Stimulated activated CD4-positive, alpha-beta T cell treated with anti-CD3 and anti-CD28 coated beads, Interleukin-12 subunit alpha, Interleukin-12 subunit beta, amount 100 ng/mL, for 48 hours (primary cell): ENCODE results near the gene RHBDD1.
"Not testable (repeated sequence)": the region's sequence is repeated elsewhere in the genome, so short reads cannot be mapped to it uniquely, and the experiment has no call there.

ENCODE experiments used
- DNase-seq, 3 donors: peaks; one replicate each; pipeline ENCODE4 v3.0.0-alpha.2; 2020; ENCODE audit warnings: low read depth in 2 of 3, low spot score in 1 of 3

Gene RHBDD1

DNA sequence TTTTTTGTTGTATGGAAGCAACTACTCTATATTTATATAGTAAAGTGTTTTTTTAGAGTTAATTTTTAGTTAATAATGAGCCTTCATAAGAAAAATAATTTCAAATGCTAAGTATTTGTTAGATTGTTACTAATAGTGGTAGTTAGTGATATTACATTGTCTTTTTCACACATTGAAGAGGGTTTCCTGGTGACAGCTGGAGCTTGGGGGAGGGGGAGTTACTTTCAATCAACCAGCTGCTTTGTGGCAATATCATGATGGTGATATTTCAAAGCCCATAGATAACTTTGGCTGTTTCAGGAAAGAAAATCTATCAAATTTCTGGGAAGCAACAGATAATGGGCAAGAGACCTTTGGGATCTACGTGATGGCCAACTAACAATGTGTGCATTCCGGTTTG is 4.1 kb downstream of the RHBDD1 start:
- no peak for DNase-seq

DNA sequence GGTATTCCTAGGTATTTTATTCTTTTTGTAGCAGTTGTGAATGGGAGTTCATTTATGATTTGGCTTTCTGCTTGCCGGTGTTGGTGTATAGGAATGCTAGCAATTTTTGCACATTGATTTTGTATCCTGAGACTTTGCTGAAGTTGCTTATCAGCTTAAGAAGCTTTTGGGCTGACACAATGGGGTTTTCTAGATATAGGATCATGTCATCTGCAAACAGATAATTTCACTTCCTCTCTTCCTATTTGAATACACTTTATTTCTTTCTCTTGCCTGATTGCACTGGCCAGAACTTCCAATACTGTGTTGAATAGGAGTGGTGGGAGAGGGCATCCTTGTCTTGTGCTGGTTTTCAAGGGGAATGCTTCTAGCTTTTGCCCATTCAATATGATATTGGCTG is 7.1 kb downstream of the RHBDD1 start:
- not testable (repeated sequence) for DNase-seq

DNA sequence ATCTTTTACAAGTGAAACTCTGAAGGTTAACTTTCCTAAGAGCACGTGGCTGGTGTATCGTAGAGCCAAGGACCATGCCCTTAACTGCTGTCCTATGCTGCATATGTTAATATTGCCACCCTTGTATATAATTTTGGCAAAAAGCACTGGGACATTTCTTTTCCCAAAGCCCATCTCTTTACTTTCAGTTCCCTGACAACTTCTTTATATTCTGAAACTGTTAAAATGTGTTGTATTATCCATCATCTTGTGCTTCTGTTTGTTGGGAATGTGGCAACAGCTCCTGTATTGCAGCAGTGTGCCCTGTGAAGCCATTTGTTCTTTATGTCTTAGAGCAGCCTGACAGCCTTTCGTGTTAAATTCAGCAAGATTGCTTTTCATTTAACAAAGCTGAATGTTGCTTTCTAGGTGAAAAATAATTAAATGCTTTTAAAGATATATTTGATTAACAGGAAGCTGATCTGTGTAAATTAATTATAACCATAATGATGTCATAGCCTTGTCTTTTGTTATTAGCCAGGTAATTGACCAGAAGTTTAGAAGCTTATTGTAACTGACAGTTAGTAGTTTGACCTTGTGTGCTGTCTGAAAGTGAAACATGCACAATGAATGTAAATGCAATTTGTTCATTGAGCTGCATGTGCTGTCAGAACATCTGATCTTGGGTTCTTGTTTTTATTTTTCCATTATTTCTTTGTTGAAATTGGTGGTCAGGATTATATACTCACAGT is 9.7 kb downstream of the RHBDD1 start:
- no peak for DNase-seq

DNA sequence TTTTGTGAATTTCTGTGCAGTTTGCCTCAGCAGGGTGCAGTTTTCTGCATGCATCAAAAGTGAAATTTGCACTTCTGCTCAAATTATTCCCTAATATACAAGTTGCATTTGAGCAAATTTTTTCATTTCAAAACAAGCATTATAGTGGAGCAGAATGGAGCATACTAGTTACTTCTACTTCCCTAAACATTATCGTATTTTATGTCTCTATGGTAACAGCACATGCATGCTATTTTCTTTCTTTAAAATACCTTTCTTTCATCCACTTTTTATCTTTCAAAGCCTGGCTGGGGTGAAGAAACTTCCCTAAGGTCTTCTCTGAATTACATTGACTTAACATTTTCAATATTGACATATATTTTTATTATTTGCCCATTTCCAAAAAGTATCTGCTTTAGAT is 11.2 kb downstream of the RHBDD1 start:
- no peak for DNase-seq

DNA sequence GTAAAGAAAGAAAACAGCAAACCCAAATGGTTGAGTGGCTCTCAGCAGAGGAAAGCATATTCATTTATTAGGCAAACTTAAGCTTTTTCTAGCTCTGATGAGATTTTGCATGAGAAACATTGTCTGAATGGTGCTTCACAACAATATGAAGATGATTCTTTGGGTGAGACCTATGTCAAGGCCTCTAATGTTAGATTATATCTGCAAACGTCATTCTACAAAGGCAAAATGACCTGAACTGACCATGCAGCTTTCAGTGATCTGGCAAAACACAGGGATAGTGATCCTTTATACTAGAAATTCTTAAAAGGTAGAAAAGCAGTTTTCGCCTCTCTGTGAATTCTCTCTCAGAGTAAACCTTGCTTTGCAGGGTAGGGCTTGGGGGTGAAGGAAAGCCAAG is 11.7 kb downstream of the RHBDD1 start:
- no peak for DNase-seq

DNA sequence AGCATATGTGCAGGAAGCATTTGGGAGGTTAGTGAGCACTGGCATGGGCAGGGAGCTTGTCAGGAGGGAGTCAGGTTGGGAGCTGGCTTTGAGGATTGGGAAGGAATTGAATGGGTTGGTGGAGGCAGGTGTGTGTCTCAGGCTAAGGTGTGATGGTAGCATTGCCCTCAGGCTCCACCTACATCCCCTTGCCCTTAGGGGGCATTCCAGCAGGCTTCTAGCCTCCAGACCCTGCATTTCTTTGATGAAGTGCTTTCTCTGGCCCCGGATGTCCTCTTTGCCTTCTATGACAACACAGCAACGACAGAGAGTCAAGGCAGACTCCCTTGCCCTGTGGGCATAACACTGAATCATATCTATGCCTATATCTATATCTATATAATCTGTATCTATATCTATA is 13.5 kb downstream of the RHBDD1 start:
- no peak for DNase-seq

DNA sequence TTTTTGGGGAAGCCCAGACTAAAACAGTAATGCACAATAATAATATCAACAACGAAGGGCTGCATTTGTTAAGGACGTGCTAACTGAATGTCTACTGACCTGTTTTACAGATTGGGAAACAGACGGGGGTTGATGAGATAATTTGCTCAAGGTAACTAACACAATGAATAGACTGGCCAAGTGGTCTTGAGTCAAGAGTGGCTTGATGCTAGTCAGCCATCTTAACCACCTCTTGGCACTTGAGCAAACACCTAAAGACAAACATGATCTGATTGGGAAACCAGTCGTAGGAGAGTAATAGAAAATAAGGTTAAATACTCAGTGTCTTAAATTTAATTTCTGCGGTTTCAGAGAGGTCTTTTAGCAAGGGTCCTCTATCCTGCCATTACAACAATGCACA is 14.2 kb downstream of the RHBDD1 start:
- no peak for DNase-seq

DNA sequence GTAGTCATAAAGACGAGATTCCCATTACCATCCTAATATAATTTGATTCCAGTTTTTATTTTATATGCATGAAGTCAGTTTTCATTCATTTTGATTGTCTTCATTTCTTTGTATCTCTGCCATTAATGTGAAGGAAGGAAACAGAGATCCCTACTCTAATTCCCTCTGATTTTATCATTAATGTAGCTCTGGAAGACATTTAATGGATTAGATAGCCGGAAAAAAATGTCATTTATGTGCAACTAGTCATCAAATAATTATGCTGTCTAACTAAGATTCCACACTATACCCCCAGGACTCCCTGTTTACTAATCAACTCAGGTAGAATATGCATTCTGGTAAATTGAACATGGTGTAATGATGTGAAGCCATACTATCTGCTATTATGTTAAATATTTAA is 19.9 kb downstream of the RHBDD1 start:
- DNase-seq = no peak

DNA sequence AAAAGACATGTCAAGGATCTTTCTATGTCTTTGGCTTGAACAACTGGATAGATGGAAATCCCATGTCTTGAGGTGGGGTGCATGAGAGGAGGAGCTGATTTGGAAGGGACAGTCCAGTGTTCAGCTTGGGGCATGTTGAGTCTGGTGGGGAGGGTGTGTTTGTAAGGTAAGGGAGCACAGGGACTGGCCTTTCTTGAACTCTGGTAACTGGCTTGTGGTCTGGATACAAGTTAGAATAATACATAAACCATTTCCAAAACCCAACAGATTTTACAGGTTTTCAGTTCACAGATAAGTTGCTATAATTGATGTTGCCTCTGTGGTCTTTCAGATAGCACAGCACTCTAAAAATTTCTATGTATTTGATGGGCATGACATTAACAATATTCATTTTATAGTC is 24.2 kb downstream of the RHBDD1 start:
- no peak for DNase-seq

DNA sequence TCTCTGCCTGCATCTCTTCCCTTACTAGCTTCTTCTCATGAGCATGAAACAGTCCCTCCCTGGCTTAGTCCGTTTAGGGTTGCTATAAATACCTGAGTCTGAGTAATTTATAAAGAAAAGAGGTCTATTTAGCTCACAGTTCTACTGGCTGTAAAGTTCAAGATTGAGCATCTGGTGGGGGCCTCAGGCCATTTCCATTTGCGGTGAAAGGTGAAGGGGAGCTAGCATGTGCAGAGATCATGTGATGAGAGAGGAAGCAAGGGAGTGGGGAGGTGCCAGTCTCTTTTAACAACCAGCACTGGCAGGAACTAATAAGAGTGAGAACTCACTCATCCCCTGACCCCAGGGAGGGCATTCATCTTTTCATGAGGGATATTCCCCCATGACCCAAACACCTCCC is 26.8 kb downstream of the RHBDD1 start:
- DNase-seq = no peak

DNA sequence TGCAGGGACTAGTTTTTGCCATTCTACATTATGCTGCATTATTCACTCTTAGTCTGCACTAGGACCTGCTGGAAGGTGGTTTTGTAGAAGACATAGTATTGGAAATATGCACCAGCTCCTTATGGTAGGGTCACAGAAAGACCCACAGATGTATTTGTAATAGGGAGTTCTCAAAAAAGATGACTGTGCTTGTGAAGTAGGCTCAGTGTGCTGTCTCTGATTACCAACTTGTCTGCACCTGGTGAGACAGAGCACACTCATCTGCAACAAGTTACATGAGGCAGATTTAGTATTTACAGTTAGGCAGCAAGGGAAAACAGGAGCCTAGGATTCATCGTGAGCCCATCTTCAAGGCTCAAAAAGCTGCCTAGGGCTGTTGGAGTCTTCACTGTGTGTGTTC is 29.4 kb downstream of the RHBDD1 start:
- DNase-seq = no peak

DNA sequence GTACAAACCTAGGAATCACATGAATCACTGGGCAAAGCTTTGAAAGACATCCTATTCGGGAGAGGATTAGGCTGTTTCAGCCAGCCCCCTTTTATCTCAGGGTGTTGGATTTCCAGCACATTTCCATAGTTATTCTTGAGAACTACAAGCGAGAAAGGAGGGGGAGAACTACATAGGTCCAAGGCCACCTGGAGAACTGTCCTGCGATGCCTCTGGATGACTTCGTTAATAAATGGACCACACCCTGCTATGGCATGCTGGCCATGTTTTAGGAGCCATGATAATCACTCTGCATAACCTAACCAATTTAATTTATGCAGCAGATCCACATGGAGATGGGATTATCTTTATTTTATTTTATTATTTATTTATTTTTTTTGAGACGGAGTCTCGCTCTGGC is 29.9 kb downstream of the RHBDD1 start:
- no peak for DNase-seq

DNA sequence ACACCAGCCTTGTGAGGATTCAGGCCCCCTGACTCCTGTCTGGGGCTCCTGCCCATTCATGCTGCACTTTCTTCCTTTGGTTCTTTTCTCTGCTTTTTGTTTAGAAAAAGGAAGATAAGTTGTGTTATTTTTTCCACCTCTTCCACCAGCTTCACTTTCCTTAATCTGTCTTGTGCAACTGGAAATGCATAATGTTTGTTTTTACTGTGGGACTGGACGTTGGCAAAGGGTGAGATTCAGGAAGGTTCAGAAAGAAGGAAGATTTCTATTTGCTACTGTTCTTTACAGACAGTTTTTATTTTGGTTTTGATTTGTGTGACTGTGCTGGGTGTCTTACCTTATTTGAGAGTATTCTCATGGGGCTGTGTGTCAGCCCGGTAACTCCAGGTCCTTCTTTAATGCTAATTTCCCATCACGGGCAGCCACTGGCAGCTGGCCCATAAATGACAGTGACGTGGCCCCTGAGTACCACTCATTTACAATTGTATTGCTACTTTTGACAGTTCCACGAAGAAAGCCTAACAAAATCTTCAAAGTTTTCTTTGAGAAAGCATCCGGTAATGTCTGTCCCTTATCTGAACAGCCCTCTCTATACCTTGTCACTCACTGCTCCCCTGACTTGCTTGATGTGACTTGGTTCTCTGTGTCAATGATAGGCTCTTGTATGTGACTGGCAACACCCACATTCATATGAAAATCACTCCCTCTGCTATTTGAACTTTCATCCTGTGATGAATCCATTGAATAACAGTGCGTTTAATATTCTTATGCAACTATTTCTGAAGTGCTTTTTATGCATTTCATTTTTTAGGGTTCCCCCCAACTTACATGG is 32.7 kb downstream of the RHBDD1 start:
- no peak for DNase-seq

DNA sequence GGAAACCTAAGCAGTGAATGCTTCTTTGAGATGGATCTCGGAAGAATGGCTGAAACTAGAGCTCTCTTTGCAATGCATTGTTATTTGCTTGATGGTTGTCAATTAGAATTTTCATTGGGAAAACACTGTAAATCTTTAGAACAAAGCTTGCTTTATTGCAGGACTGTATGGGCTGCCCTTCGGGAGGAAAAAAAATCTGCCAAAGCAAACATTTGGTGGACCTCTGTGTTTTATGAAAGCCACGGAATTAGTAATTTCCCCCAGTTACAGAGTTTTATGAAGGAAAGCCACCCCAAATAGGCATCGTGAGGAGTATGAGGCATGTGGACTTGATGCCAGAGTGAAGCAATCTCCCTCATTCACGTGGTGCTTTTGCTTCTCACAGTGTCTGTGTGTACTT is 33.5 kb downstream of the RHBDD1 start:
- no peak for DNase-seq

DNA sequence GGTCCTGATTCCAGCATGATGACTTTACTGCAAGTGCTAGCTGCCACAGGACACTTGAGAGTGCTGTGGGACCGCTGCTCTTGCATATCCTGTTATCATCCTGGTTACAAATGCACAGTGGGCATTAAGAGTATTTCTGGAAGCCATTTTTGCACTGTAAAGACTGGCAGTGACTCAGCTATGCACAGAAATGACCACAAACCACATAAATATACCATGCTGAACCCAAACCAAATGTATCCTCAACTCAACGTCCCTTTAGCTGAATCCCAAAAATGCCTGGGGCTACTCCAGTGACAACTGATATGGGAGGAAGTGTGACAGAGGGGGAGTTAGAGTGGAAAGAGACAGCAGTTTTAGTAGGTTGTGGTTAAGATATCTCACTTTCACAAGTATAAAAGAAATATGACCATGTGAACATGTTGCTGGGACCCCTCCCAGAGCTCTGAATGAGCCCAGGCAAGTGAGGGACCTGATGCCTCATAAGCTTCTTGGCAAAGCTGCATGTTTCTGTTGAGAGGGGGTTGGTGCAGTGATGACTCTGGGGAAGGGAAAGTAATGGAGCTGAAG is 37.3 kb downstream of the RHBDD1 start:
- DNase-seq = peak in 2 of 3 donors; percentile 8 to 12

DNA sequence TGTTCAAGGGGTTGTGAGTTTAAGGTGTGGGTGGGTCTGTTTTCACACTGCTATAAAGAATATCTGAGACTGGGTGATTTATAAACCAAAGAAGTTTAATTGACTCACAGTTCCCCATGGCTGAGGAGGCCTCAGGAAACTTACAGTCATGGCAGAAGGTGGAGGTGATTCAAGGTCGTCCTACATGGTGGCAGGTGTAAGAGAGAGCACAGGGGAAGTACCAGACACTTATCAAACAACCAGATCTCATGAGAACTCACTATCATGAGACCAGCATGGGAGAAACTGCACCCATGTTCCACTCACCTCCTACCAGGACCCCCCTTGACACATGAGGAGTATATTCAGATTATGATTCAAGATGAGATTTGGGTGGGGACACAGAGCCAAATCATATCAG is 38.0 kb downstream of the RHBDD1 start:
- peak; percentile 12 to 39 (median 20) for DNase-seq

DNA sequence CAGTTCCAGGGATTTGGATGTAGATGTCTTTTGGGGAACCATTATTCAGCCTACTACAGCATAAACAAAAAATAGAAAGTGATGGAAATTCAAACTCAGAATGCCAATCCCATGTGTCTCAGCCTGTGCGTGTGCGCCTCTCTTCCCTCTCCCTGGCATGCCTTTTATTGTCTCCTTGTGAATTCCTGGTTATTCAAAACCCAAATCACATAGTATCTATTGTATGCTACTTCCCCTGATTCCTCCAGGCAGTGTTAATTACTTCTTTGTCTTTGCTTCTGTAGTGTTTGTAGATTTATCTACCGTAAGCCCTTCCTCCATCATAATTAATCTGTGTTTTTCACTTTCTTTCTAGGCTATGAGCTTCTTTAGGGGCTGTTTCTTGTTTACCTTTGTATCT is 38.9 kb downstream of the RHBDD1 start:
- DNase-seq = no peak

DNA sequence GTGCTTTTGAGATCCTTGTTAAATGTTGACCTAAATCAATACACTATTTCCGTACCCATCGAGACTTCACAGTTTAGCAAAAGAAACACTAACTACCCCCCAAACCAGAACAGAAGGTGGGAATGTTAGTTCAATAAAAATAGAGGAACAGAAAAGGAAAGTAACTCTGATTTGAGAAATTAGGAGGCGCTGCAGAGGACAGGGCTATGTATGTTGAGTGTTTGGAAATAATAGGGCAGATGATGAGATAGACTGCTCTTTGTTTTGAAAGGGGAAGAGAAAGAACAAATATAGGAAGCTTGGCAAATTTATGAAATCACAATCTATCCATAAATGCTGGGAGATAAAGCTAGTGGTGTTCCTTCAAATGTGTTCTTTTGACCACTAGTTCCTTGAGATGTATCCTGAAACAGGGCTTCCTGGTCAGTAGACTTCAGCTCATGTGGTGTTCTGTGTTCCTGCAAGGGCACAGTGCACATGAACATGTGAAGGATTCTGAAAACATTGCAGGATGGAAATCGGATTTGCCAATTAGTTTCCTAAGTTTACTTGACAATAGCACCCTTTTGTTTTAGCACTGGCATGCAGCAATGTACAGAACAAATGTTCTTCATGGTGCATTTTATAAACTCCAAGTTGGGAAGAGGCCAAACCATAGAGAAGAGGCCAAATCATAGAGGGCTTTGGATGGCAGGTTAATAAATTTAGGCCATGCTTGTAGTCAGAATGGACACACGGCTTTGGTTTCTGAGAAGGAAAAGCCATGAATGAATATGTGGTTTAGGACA is 39.8 kb downstream of the RHBDD1 start:
- no peak for DNase-seq

DNA sequence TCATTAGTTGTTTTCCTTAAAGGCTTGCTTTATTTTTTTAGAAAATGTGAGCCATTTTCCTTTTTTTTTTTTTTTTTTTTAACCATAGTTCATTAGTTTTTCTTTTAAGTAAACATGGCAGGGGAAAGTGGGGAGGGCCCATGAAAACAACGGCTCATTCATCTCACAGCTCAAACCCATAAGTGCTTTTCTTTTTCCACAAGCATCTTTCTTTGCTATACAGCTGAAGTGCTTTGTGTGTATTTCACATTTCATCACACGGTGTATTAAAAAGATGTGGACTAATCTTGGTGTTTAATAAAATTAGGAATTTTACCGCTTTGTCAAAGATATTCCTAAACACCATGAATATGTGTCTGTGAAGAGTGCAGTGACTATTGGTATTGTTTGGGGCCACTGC is 41.6 kb downstream of the RHBDD1 start:
- no peak for DNase-seq

DNA sequence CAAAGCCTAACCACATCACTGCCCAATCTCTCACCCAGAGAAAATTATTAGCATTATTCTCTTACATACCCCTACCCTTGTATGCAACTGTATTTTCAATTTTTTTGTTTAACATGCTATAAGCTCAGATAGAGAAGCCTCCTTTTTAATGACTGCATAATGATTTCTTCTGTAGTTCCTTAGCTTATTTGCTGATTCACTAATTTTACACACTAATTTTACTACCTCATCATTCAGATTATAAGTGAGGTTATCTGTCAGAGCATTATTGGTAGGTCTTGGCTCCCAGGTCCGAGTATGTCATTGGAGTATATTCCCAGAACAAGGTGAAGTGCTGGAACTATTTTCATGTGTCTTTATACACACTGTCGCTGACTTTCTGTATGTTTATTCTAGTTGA is 45.4 kb downstream of the RHBDD1 start:
- DNase-seq = no peak

DNA sequence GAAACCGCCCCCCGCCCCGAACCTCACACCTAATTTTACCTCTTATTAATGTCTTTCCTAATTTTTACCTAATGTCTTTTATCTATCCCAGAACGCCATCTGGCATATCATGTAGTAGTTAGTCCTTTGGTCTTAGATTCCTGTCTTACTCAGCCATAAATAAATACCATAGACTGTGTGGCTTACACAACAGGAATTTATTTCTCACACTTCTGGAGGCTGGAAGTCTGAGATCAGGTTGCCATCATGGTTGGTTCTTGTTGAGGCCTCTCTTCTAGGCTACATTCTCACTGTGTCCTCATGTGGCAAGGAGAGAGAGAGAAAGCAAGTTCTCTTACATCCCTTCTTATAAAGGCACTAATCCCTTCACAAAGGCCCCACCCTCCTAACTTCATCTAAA is 46.8 kb downstream of the RHBDD1 start:
- no peak for DNase-seq
